ENCODE data around the gene IL18BP.

IL18BP gene

DNA sequence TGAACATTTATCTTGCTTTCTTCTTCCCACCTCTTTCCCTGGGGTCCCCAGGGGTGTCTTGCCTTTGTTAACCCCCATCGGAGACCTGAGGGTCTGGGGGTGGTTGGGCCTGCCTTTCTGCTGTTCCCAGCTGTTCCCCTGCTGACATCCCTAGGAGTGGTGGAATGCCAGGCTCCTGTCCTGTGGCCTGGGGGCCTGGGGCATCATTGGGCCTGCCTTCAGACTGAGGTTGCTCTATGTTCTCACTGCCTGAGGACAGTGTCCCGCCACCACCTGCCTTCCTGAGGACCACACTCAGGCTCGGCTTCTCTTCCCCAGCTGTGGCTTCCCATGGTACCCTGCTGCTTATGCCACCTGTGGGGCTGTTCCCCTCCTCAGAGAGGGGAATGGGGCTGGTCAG lies 1.1 kb upstream of the IL18BP start:
- DNase-seq = no peak

DNA sequence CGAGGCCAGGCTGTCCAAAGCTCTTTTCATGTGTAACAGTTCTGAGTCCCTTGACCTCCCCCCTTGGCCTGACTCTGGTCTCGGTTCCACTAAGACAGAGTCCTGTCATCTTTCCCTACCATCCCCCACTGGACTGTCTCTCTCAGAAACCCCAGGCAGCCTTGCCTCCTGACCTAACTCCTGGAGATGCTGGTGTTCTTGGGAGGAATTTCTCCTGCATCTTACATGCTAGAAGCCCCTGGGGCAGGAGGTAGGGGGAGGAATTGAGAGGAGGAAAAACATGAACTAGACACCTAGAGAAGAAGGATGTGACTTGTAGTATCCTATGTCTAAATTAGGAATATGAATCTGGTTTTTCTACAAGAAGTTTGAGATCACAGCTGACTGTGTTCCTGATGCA lies 648 bp upstream of the IL18BP start:
- DNase-seq = no peak

DNA sequence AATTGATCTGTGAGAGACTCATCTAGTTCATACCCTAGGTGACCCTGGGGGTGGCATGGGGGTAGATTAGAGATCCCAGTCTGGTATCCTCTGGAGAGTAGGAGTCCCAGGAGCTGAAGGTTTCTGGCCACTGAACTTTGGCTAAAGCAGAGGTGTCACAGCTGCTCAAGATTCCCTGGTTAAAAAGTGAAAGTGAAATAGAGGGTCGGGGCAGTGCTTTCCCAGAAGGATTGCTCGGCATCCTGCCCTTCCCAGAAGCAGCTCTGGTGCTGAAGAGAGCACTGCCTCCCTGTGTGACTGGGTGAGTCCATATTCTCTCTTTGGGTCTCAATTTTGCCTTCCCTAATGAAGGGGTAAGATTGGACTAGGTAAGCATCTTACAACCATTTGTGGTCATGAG lies 653 bp downstream of the IL18BP start:
- no peak for DNase-seq

DNA sequence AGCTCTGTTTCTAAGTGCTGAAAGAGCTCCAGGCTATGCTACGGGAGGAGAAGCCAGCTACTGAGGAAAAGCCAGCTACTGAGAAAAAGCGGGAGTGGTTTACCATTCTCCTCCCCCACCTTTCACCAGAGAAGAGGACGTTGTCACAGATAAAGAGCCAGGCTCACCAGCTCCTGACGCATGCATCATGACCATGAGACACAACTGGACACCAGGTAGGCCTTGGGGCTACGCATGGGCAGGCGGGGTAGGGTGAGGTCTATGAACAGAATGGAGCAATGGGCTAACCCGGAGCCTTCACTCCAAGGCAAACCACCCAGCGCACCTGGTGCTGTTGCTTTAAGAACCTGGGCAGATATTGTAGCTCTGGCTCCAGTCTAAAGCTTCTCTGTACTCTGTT lies 1.1 kb downstream of the IL18BP start:
- no peak for DNase-seq

DNA sequence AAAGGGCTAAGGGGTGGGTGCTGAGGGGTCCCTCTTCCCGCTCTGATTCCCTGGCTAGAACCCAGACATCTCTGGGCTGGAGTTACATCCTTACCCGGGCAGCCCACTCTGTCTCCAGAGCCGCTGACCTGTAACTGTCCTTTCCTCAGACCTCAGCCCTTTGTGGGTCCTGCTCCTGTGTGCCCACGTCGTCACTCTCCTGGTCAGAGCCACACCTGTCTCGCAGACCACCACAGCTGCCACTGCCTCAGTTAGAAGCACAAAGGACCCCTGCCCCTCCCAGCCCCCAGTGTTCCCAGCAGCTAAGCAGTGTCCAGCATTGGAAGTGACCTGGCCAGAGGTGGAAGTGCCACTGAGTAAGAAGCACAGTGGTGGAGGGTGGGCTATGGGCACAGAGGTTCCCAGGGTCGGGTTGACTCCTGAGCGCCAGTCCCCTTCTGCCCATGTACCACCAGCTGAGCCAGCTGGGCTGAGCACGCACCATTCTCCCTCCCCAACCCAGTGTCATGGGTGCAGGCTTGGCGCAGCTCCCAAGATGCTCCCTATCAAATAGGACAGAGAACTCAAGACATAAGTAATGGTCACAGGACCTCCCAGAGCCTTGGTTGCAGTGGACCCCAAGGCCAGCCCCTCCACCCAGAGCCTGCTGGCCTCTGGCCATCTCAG lies 1.6 kb downstream of the IL18BP start:
- no peak for DNase-seq

DNA sequence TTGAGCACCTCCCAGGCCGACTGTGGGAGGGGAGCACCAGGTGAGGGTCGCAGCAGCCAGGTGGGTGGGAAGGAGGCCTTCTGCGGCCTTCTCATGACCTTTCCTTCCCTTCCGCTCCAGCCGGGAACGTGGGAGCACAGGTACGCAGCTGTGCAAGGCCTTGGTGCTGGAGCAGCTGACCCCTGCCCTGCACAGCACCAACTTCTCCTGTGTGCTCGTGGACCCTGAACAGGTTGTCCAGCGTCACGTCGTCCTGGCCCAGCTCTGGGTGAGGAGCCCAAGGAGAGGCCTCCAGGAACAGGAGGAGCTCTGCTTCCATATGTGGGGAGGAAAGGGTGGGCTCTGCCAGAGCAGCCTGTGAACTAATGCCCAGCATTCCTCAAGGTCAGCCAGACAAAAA lies 2.6 kb downstream of the IL18BP start:
- DNase-seq = no peak

DNA sequence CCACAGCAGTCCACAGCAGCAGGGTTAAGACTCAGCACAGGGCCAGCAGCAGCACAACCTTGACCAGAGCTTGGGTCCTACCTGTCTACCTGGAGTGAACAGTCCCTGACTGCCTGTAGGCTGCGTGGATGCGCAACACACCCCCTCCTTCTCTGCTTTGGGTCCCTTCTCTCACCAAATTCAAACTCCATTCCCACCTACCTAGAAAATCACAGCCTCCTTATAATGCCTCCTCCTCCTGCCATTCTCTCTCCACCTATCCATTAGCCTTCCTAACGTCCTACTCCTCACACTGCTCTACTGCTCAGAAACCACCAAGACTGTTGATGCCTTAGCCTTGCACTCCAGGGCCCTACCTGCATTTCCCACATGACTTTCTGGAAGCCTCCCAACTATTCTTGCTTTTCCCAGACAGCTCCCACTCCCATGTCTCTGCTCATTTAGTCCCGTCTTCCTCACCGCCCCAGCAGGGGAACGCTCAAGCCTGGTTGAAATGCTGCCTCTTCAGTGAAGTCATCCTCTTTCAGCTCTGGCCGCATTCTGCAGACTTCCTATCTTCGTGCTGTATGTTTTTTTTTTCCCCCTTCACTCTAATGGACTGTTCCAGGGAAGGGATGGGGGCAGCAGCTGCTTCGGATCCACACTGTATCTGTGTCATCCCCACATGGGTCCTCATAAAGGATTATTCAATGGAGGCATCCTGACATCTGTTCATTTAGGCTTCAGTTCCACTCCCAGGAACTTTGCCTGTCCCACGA lies 3.3 kb downstream of the IL18BP start:
- DNase-seq = no peak

DNA sequence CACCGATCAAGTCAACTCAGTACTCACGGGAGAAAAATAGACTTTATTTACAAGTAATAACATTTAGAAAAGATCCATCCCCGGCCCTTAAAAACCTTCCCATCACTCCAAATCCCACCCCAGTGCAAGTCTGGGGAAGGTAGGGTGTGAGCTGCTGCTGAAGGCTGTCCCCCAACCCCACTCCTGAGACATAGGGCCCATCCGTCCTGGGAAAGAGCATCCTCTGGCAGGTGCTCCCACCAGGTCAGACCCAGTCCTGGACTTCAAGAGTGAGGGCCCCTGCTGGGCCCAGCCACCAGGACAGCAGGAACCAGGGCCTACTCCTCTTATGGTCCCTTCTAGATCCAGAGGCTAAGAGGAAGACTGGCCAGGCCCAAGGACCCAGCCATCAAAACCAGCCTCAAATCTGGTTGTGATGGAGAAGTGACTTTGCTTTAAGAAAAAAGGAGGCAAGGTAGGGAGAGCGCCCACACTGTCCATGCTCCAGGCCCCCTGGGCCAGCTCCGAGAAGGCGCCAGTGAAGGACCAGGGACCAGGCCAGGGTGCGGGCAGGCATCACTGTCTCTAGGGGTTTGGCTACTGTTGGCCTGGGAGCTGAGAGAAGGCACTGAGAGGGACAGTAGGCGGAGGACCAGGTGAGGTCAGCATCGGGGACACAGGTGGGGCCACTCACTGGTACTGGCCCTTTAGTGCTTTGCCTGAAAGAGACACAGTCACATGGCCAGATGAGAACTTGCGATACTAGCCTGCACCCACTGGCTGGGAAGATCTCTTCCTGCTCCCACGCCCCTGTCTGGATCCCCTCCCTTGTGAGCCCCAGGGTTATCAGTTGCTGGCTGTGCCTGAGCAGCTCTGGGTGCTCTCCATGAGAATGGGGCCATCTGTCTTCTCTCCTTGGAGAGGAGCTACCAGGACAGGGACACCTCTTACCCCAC lies 4.4 kb downstream of the IL18BP start:
- no peak for DNase-seq

DNA sequence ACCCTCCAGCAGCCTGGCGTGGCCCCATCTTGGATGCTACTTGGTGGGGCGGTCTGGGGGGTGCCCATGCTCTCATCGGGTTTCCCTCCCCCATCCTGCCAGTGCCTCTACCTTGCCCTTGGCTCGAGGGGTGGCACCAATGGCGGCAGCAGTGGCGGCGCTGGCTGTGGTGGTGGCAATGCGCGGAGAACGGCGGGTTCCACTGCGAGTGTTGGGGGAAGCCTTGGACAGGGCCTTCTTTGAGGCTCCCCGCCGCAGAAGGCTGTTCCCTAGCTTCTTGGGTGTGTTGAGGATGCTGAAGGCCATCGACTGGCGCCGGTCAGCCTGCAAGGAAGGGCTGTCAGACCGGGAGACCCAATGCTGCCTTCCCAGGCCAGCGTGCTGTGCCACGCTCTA lies 5.1 kb downstream of the IL18BP start:
- DNase-seq = no peak

DNA sequence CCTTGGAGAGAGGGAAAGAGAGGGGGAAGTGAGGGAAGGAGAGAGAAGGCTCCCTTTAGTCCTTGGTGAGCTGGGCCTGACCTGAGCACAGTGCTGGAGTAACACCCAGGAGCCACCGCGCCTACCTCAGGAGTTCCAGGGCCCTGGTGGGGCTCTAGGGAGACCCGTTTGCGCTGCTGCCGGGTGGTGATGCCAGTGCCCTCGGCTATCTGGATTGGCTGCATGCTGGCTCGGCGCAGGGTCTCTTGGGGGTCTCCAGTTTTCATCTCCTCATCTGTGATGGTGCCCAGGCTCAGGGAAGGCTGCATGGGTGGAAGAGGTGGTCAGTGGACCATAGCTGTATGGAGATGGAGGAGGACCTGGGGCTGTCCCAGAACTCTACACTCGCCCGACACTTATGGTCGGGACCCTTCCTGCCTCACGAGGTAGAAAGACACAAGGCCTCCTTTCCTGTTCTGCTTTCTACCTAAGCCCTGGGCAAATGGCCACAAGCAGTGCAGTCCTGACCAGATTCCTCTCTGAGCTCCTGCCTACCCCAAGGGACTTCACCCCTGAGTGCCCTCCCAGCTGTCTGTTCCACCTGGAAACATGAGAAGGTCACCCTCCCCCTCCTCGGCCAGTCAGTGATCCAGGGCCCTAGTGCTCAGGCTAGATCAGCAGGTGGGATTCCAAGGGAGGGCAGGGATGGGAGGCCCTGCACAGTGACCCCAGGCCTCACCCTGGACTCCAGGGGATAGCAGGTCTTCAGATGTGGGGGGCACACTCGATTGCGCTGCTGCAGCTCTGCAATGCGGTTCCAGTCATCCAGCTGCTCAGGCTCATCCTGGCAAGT lies 6.0 kb downstream of the IL18BP start:
- DNase-seq = no peak

DNA sequence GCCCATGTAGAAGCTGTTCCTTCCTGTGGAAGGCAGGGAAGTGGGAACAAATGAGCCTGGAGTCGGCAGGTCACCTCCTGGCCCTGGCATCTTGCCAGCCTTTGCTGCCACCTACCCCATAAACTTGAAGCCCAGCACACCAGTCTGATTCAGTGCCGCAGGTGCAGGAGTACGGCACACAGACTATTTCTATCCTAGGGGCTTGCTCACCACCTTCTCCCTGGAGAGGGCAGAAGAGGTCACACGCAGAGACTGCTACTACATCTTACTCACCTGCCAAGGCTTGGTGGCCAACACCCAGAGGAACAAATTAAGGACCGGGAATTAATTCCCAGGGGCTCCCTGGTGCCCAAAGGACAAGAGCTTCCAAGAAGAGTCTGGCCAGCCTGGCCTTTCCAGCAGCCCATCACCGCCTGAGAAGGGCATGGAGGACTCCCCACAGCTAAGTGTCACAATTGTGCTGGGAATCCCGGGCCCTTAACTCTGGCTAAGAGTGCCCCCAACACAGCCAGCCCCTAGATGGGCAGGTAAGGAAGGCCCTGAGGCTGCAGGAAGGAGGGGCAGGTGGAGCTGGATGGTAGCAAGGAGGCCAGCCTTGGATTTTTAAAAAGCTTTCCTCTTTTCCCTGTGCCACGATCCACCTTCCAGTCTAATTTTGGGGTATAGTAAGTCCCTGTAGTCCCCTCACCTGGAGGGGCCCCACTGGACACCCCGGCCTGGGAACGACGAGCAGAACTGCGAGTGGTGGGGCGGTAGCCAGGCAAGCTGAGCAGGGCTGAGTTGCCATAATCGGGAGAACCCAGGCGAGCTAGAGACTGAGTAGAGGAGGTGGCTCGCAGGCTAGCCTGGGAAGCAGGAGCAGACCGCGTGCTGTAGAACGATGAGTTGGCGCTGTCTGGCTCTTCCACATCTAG lies 6.9 kb downstream of the IL18BP start:
- no peak for DNase-seq

DNA sequence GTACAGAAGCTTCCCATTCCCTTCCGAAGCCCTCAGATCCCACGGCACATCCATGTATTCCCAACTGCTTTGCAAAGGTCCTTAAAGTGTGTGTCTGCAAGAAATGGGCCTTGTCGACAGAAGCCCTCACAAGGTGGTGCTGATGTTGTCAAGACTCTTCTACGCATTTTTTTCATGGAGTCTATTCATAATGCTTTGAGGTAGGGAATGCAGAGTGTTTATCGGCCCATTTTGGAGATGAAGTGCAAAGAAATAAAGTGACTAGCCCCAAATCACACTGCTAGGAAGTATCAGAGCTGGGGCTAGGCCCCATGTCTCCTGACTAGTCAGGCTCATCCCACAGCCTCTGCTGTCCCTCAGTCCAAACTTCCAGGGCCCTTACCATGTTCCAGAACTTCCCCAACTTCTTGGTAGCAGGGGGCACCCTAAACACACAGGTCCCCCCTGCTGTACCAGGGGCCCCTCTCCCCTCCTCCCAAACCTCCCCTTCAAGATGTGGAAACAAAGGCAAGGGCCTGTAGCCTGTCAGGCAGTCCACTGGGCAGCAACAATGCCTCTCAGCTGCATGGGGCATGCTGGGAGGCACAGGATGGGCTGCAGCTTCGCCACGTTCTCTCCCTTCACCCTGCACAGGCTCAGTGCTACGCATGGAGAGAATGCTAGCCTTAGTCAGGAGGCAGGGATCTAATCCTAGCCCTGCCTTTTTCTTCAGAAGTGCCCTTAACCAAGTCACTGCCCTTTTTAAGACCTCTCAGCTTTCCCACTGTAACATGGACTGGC lies 7.8 kb downstream of the IL18BP start:
- no peak for DNase-seq

DNA sequence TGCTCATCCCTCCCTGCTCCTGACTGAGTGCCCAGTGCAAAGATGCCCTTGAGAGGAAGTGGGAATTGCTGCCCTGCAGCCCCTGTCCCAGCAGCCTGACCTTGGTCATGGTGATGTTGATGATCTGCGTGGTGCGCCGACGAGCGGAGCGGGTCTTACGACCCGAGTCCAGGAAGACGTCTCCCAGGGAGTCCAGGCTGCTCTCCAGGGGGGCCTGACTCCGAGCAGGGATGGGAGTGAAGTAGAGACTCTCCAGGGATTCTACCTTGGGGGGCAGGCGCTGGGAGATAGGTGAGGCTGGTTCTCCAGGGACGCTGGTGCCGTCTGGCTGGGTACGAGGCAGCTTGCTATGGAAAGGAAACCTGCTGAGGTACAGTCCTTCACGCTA lies 8.4 kb downstream of the IL18BP start:
- no peak for DNase-seq

DNA sequence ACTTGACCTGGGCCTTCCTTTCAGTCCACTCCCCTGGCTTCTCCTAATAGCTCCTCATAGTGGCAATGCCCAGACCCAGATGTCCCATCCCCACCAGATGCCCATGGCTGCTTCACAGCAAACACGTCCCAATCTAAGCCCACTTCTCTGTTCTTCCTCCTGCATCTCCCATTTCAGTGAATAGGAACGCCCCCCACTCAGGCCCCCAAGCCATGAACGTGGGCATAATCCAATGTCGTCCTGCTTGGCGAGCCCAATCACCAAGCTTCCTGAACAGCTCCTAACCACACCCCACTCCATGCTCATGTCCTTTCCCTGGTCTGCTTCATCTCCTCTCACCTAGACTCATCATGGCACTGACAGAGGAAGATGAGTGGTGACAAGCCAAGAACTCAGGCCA lies 8.9 kb downstream of the IL18BP start:
- no peak for DNase-seq

DNA sequence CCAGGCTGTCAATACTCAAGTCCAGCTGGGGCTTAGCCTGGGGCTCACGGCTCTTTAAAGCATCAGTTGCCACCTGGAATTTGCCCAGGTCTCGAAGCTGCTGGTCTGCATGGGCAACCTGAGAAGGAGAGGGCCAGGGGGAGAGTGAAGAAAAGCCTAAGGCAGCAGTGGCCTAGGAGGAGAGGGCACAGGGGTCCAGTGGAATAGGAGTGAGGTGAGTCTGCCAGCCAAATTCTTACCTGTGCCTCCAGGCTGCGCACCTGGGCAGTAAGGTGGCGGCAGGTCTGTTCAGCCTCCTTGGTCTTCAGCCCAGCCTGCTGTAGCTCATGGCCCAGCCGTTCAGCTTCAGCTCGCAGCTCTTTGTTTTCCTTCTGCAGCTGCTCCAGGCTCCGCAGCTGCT lies 10.0 kb downstream of the IL18BP start:
- no peak for DNase-seq

DNA sequence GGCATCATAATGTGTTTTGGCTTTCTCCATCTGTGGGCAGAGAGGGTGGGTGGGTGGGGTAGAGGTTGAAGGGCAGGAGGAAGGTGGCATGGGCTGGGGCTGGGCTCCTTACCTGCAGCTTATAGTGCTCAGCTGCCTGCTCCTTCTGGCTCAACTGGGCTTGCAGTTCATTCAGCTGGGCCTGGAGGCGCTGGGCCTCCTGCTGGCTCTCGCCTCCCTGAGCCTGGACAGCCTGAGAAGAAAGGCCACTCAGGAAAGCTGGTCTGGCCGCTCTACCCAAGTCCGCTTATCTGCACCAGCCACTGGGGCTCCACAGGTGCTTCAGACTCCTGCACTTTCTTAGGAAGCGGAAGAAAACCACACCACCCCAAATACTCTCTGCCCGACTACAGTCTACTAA lies 10.4 kb downstream of the IL18BP start:
- DNase-seq = no peak

DNA sequence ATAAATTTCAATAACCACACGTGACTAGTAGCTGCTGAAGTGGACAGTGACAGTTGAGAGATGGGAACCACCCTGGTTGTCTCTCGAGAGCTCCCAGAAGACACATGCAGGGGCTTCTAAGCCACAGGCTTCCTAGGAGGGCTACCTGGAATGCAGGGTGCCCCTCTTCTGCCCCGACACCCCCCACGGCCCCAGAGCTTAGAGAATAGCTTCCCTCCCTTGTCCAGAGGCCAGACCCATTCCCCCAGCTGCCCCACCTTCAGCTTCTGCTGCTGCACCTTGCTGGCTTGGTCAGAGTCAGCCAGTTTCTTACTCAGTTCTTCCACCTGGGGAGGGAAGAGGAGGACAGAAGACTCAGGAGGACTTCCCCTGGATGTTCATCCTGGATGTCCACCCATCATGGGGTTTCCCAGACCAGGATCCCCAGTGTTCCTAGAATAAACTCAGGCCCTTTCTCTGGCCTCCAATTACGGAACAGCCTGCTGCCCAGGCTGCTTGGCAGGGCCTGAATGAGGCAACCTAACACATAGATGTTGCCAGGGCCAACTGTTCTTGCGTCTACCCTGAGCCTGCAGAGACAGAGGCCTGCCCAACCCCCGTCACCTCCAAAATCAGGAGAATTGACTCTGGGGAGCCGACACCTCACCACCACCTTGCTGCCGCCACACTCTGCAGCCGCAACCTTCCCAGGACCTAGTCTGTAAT lies 12.0 kb downstream of the IL18BP start:
- no peak for DNase-seq

DNA sequence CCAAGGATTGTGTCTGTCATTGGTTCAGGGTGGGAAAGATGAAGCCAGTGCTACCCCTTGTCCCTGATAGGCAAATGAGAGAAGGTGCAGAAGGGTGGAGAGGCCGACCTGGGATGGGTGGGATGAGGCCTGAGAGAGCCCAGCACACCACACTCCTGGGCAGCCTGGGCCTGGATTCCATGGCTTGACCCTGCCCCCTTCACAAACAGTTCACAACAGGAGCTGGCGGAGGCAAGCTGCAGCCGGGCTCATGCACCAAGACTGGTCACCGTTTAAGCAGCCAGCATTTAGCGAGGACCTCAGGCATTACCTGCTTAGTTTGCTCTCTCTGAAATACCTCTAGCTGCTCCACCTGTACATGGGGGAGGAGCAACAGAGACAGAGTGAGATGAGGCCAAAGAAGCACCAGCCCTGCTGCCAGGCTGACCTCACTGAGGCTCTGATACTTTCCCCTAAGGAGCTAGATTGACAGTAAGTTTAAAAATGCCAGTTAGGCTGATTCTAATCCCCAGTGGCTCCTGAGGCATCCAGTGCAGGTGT lies 13.5 kb downstream of the IL18BP start:
- DNase-seq = no peak

DNA sequence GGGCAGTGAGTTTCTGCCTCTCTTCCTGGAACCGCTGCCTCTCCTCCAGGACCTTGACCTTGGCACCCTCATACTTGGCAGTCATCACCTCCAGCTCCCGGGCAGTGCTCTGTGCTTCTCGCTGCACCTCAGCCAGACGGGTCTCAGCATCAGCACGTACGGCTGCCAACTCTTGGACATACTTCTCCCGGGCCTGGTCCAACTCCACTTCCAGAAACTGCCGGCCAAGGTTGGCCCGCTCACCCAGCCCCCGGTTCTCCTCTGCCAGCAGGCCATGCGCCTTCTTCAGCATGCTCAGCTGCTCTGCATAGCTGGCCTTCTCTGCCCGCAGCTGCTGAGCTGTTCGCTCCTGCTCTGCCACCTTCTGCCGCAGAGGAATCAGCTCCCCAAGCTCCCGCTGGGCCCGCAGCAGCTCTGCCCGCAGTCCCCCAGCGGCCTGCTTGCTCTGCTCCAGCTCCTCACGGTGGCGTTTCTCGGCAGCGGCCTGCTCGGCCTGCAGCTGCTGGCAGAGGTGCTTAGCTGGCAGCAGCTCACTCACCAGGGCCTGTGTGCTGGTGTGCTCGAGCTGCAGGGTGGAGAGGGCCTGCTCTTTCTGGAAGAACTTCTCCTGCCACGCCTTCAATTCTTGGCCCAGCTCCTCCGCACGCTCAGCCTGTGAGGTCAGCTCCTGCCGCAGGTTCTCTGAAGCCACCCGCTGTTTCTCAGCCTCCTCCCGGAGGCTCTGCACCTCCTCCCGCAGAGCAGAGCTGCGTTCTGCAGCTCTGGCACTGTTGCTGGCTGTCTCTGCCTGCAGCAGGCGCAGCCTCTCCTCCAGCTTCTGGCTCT lies 14.4 kb downstream of the IL18BP start:
- no peak for DNase-seq

Measured in activated CD4-positive, alpha-beta T cell treated with anti-CD3 and anti-CD28 coated beads for 1 hour (primary cell).